ENCODE data around the gene LEO1.

Gene LEO1

GRCh38 chr15:52018244-52018643, 46.7 kb upstream of the LEO1 start:
- peak in 1 of 2 donors; percentile 56 for DNase-seq (ENCODE audit: low read depth in 2 of 2)
- no peak overlapping the region for H3K4me3 ChIP-seq (replicated peaks in 1 of 2; ENCODE audit: low read depth in 2 of 2, low read length in 2 of 2)
- TF ChIP-seq, protein P1, sequence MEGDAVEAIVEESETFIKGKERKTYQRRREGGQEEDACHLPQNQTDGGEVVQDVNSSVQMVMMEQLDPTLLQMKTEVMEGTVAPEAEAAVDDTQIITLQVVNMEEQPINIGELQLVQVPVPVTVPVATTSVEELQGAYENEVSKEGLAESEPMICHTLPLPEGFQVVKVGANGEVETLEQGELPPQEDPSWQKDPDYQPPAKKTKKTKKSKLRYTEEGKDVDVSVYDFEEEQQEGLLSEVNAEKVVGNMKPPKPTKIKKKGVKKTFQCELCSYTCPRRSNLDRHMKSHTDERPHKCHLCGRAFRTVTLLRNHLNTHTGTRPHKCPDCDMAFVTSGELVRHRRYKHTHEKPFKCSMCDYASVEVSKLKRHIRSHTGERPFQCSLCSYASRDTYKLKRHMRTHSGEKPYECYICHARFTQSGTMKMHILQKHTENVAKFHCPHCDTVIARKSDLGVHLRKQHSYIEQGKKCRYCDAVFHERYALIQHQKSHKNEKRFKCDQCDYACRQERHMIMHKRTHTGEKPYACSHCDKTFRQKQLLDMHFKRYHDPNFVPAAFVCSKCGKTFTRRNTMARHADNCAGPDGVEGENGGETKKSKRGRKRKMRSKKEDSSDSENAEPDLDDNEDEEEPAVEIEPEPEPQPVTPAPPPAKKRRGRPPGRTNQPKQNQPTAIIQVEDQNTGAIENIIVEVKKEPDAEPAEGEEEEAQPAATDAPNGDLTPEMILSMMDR (IDR thresholded peaks at IDR 0.05; ENCODE audit: low read depth, low read length): no peak

DNA sequence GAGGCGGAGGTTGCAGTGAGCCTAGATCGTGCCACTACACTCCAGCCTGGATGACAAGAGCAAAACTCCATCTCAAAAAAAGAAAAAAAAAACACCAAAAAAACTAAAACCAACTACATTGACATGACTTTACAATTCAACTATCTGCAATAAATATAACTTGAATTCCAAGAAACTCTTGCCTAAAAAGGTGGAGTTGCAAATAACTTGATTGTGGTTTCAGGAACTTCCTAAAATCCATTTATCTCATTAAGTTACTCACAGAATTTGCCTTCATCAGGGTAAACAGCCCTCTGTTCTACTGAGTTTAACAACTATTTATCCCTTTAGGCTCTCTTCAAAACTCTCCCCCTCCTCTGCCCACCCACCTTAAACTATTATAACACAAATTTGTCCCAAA, 44.7 kb upstream of the LEO1 start:
- H3K4me3 ChIP-seq (replicated peaks in 1 of 2; ENCODE audit: low read depth in 2 of 2, low read length in 2 of 2): no peak overlapping the region
- TF ChIP-seq, protein P1 (IDR thresholded peaks at IDR 0.05; ENCODE audit: low read depth, low read length): no peak
- DNase-seq (ENCODE audit: low read depth in 2 of 2): no peak

GRCh38 chr15:52014616-52015015, 43.0 kb upstream of the LEO1 start:
- TF ChIP-seq, protein P1 (IDR thresholded peaks at IDR 0.05; ENCODE audit: low read depth, low read length): no peak
- H3K4me3 ChIP-seq (replicated peaks in 1 of 2; ENCODE audit: low read depth in 2 of 2, low read length in 2 of 2): no peak overlapping the region
- DNase-seq (ENCODE audit: low read depth in 2 of 2): no peak

- peak; percentile 37 to 61 for DNase-seq (ENCODE audit: low read depth in 2 of 2)
These were observed 41.7 kb upstream of the LEO1 start for GRCh38 chr15:52013151-52013791.

DNA sequence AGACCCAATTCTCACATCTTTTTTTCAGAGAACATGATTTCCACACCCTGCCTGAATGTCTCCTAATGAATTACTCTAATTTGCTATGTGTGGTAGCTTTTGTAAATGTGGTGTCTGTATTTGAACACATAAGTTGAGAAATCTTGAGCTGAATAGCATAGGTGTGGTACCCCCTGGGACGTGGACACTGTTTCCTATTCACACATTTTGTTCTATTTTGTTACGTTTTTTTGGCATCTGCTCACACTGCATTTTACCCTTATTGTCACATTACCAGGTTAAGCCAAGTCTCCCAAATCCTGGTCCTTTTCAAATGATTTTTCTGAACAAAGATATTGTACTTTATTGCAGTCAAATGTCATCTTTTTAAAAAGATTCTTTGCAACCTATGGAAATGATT, 40.6 kb upstream of the LEO1 start:
- TF ChIP-seq, protein P1 (IDR thresholded peaks at IDR 0.05; ENCODE audit: low read depth, low read length): no peak
- no peak for DNase-seq (ENCODE audit: low read depth in 2 of 2)
- no peak overlapping the region for H3K4me3 ChIP-seq (replicated peaks in 1 of 2; ENCODE audit: low read depth in 2 of 2, low read length in 2 of 2)

More at GRCh38 chr15:52013151-52013791, 41.7 kb upstream of the LEO1 start:
- TF ChIP-seq, protein P1 (IDR thresholded peaks at IDR 0.05; ENCODE audit: low read depth, low read length): no peak
- no peak overlapping the region for H3K4me3 ChIP-seq (replicated peaks in 1 of 2; ENCODE audit: low read depth in 2 of 2, low read length in 2 of 2)

- peak; percentile 40 to 63 for DNase-seq (ENCODE audit: low read depth in 2 of 2)
- TF ChIP-seq, protein P1 (IDR thresholded peaks at IDR 0.05; ENCODE audit: low read depth, low read length): no peak
- H3K4me3 ChIP-seq (replicated peaks in 1 of 2; ENCODE audit: low read depth in 2 of 2, low read length in 2 of 2): no peak overlapping the region
These were observed 40.1 kb upstream of the LEO1 start for GRCh38 chr15:52011711-52012144.

Data from cardiac fibroblast (primary cell).